Endothelial cell (in vitro differentiated cells): ENCODE measurements around the gene RIPK3. TPM values are rescaled to one million over a fixed set of nuclear protein-coding genes. Genes with fewer than 3 reads are reported as not detected.
"Not testable (repeated sequence)": the region's sequence is repeated elsewhere in the genome, so short reads cannot be mapped to it uniquely, and the experiment has no call there.

ENCODE experiments used
- DNase-seq: peaks from one replicate; pipeline ENCODE4 v3.0.0; 2021; ENCODE audit warnings: low spot score
- H3K27ac Mint-ChIP-seq: one replicate; pipeline ENCODE4 v1.8.0; 2021; ENCODE audit warnings: mixed read lengths, inconsistent platforms; ENCODE audit not compliant: unreplicated experiment
- H3K27me3 Mint-ChIP-seq: one replicate; pipeline ENCODE4 v1.8.0; 2021; ENCODE audit warnings: mild to moderate bottlenecking, moderate library complexity, mixed read lengths, inconsistent platforms; ENCODE audit not compliant: unreplicated experiment
- H3K36me3 Mint-ChIP-seq: one replicate; pipeline ENCODE4 v1.8.0; 2021; ENCODE audit warnings: mild to moderate bottlenecking, low read depth, mixed read lengths, inconsistent platforms; ENCODE audit not compliant: unreplicated experiment
- H3K4me1 Mint-ChIP-seq: one replicate; pipeline ENCODE4 v1.8.0; 2021; ENCODE audit warnings: mild to moderate bottlenecking, mixed read lengths, inconsistent platforms; ENCODE audit not compliant: unreplicated experiment
- H3K4me3 Mint-ChIP-seq: one replicate; pipeline ENCODE4 v1.8.0; 2021; ENCODE audit warnings: mild to moderate bottlenecking, mixed read lengths, inconsistent platforms; ENCODE audit not compliant: unreplicated experiment
- H3K9me3 Mint-ChIP-seq: one replicate; pipeline ENCODE4 v1.8.0; 2021; ENCODE audit warnings: mixed read lengths, inconsistent platforms; ENCODE audit not compliant: unreplicated experiment
- long read RNA-seq: library from polyadenylated mRNA; unstranded; transcript quantifications from one replicate; pipeline ENCODE4 v2.0.0, GENCODE V29; 2020; ENCODE audit not compliant: unreplicated experiment
- total RNA-seq: library from RNA; stranded (reverse); fragmentation: NEBNext Ultra II Directional; extraction: Animal tissue kit (Norgen Biotek cat#: 25700); gene quantifications from one replicate; pipeline ENCODE4 v1.2.1, GENCODE V29; 2021; ENCODE audit not compliant: unreplicated experiment
- TF ChIP-seq, protein P1 (sequence below): fragments of 200-600 bp; sonication (generic); IDR thresholded peaks from one replicate; pipeline ENCODE4 v1.5.0; 2021; ENCODE audit warnings: antibody characterized with exemption; ENCODE audit not compliant: unreplicated experiment

Gene RIPK3
- total RNA-seq = 2.6 TPM
- long read RNA-seq = 0 reads

DNA sequence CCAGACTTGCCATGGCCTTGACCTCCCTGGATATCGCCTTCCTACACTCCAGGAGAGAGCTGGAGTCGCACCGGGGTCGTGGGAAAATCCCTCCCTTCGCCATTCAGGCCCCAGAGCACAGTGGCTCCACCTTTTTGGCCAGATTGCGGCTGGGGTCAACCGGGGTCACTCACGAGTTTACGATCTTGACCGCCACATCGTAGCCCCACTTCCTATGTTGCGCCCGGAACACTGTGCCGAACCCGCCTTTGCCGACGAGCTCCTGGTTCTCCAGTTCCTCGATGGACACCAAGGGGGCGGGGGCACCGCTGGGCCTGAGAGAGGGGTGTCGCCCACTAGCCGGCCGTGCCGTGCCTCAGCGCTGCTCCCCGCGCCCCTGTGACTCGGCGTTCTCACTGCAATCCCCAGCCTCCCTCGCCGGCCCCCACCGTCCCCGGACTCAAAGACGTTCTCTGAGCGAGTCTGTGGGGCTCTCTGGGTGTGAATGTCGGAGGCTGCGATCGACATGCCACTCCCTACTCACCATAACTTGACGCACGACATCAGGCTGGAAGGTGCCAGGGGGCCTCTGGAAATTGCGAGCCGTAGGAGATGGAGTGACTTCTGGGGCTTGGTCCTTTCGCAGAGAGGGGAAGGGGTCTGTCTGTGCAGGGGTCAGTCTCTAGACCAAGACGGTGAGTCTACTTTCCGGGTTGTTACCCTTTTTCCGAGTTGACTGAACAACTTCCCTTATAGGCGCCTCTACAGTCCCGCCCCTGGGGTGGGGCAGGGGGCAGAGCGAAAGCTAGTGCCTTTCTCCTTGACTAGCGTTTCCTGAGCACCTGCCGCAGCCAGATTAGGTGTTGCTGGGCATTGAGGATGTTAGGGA, at the start of gene RIPK3:
Gene RIPK3 (minus strand): TSS at position 708 of the 868 bp plus-strand sequence. CDS start 165 bp downstream, at position 543.
- TF ChIP-seq, protein P1, sequence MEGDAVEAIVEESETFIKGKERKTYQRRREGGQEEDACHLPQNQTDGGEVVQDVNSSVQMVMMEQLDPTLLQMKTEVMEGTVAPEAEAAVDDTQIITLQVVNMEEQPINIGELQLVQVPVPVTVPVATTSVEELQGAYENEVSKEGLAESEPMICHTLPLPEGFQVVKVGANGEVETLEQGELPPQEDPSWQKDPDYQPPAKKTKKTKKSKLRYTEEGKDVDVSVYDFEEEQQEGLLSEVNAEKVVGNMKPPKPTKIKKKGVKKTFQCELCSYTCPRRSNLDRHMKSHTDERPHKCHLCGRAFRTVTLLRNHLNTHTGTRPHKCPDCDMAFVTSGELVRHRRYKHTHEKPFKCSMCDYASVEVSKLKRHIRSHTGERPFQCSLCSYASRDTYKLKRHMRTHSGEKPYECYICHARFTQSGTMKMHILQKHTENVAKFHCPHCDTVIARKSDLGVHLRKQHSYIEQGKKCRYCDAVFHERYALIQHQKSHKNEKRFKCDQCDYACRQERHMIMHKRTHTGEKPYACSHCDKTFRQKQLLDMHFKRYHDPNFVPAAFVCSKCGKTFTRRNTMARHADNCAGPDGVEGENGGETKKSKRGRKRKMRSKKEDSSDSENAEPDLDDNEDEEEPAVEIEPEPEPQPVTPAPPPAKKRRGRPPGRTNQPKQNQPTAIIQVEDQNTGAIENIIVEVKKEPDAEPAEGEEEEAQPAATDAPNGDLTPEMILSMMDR = no peak

DNA sequence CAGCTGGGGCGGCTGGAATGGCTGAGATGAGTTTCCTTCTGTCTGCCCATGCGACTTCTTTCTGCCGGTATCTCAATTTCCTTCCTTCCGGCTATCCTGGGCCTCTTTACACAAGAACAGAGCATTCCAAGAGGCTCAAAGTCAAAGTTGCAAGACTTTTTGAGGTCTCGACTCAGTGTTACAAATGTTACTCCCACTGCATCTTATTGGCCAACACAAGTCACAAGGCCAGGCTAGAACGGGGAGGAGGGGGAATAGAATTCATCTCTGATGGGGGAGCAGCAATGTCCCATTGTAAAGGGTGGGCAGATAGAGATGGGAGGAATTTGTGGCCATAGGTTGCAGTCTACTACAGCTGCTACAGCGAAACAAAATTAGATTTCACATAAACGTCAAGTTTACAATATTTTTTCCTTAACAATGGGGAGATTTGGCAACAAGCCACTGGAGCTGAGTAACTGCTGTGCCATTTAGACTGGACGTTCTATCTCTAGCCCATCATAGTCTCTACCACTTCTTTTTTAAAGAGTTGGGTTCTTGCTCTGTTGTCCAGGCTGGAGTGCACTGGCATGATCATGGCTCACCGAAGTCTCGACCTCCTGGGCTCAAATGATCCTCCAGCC, 49.5 kb upstream of the RIPK3 start:
- TF ChIP-seq, protein P1 = no peak
- H3K4me3 Mint-ChIP-seq = no peak overlapping the region
- H3K27ac Mint-ChIP-seq = no peak overlapping the region
- H3K36me3 Mint-ChIP-seq = no peaks in the 10 kb centered on the region
- DNase-seq = no peak
- H3K9me3 Mint-ChIP-seq = no peaks in the 10 kb centered on the region
- peaks cover 20% of the 10 kb centered on the region for H3K4me1 Mint-ChIP-seq
- peaks cover 3% of the 10 kb centered on the region for H3K27me3 Mint-ChIP-seq

More for the DNA sequence above, at the start of gene RIPK3:
- Mint-ChIP-seq H3K27ac (no peak within 1 kb of the TSS), H3K4me1 (peaks cover 27% of the 10 kb centered on the region), H3K9me3 (no peaks in the 10 kb centered on the region), H3K27me3 (peaks cover 35% of the 10 kb centered on the region), H3K4me3 (peak within 1 kb of the TSS; percentile 56), H3K36me3 (no peaks in the 10 kb centered on the region)
- no peak for DNase-seq

DNA sequence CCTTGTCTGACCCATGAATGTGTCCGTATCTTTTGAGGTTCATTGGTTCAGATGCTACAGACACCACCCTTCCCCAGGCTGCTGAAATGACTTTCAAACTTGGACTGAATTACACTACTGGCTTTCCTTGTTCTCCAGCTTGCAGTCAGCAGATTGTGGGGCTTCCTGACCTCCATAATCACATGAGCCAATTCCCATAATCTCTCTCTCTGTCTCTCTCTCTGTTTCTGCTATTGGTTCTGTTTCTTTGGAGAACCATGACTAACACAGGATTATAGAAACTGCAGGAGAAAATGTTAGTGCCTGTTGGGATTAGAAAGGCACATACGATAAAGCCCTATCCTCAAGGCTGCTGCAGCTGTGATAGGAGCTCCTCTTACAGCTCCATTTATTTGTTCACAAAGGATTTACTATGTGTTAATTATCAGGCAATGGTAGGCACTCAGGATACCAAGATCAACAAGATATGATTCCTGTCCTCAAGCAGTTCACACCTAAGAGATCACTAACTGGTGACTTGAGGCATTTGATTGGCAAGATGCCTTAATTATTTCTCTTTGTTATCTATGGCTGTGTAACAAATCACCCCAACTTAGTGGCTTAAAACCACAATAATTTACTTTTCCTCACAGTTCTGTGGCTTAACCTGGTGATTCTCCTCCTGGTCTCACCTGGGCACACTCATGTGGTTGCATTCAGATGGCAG, 48.8 kb upstream of the RIPK3 start:
- peaks cover 3% of the 10 kb centered on the region for H3K27me3 Mint-ChIP-seq
- no peak overlapping the region for H3K4me3 Mint-ChIP-seq
- H3K4me1 Mint-ChIP-seq = peaks cover 20% of the 10 kb centered on the region
- TF ChIP-seq, protein P1 = no peak
- no peaks in the 10 kb centered on the region for H3K36me3 Mint-ChIP-seq
- H3K27ac Mint-ChIP-seq = no peak overlapping the region
- DNase-seq = no peak
- no peaks in the 10 kb centered on the region for H3K9me3 Mint-ChIP-seq

DNA sequence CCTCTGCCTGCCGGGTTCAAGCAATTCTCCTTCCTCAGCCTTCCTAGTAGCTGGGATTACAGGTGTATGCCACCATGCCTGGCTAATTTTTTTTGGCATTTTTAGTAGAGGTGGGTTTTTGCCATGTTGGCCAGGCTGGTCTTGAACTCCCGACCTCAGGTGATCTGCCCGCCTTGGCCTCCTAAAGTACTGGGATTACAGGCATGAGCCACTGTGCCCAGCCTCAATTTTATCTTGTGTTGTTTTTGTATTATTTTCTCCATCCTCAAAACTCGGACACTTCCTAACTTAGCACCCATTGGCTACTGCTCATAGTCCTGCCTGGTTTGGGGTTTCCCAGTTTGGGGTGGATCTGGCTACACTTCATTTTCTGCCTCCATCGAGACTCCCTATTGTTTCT, 47.8 kb upstream of the RIPK3 start:
- H3K4me3 Mint-ChIP-seq, H3K36me3 Mint-ChIP-seq, H3K9me3 Mint-ChIP-seq, DNase-seq, H3K27ac Mint-ChIP-seq, H3K27me3 Mint-ChIP-seq: not testable (repeated sequence)
- peaks cover 20% of the 10 kb centered on the region for H3K4me1 Mint-ChIP-seq

DNA sequence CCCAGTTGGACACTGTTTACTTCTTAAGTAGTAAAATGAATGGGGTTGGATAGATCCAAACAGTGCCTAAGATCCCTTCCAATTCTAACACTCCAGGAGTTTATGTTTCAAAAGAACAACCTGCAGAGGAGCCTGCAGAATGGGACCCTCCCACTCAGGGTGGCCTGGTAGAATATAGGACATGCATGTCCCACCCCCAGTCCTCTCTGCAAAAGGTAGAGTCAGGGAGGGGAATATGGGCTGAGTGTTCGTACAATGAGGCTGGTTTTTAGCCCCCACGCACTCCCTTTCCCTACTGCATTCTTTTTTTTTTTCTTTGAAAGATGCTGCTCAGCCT, 47.2 kb upstream of the RIPK3 start:
- no peaks in the 10 kb centered on the region for H3K9me3 Mint-ChIP-seq
- no peak overlapping the region for H3K27ac Mint-ChIP-seq
- no peak for DNase-seq
- TF ChIP-seq, protein P1 = no peak
- peaks cover 20% of the 10 kb centered on the region for H3K4me1 Mint-ChIP-seq
- H3K27me3 Mint-ChIP-seq = peaks cover 3% of the 10 kb centered on the region
- no peak overlapping the region for H3K4me3 Mint-ChIP-seq
- no peaks in the 10 kb centered on the region for H3K36me3 Mint-ChIP-seq
